ENCODE results near the gene SLAMF1.

SLAMF1 gene

DNA sequence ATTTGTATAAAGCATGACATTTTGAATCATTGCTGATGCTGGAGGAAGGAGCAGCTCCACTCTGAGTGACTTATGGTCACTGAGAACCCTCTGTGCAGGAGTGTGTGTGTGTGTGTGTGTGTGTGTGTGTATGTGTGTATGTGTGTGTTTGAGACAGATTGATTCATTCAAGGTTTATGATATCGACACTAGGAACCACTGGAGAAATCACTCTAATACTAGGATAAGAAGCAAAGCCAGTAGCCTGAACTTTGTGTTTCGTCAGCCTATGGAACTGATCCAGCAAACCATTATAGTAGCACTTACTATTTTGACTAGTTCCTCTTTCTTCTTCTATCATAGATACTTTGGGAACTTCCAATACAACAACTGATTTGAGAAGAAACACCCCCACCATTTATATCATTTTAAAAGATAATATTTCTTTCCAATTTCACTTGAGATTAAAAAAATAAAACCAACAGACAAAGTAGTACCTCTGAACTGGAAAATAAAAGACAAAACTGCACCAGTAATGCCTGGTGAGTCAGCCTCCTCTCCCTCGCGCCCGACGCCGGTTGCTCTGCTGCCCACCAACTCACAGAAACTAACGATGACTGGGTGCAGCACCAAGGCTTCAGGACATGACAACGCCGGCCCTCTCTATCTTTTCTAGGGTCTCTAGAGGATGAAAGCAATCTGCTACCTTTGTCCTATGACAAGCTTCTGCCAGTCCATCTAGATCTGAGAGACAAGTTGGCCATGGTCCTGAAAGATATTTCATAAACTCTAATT is 20.9 kb downstream of the SLAMF1 start:
- H3K27ac ChIP-seq = no peak overlapping the region
- TF ChIP-seq, protein P1, sequence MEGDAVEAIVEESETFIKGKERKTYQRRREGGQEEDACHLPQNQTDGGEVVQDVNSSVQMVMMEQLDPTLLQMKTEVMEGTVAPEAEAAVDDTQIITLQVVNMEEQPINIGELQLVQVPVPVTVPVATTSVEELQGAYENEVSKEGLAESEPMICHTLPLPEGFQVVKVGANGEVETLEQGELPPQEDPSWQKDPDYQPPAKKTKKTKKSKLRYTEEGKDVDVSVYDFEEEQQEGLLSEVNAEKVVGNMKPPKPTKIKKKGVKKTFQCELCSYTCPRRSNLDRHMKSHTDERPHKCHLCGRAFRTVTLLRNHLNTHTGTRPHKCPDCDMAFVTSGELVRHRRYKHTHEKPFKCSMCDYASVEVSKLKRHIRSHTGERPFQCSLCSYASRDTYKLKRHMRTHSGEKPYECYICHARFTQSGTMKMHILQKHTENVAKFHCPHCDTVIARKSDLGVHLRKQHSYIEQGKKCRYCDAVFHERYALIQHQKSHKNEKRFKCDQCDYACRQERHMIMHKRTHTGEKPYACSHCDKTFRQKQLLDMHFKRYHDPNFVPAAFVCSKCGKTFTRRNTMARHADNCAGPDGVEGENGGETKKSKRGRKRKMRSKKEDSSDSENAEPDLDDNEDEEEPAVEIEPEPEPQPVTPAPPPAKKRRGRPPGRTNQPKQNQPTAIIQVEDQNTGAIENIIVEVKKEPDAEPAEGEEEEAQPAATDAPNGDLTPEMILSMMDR (conservative IDR thresholded peaks at IDR 0.05) = no peak
- no peak for TF ChIP-seq ZFX (IDR thresholded peaks at IDR 0.05)

DNA sequence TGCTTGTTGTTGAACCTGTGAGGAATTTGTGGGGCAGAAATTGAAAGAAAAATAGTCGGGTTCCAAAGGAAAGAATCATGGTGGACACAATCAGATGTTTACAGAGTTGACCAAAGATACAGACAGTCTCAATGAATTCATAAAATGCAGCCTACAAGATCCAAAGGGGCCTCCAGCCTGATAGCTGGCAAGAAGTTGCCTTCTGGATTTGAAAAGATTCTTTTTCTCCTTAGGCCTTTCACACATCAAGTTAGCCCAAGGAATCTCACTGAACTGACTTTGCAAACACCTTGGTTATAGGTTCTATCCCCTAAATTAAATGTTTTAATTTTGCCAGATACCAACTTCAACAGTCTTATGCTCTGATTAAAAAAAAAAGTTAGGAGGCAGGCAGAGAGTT is 21.5 kb downstream of the SLAMF1 start:
- TF ChIP-seq ZFX (IDR thresholded peaks at IDR 0.05) = no peak
- TF ChIP-seq, protein P1 (conservative IDR thresholded peaks at IDR 0.05) = no peak
- H3K27ac ChIP-seq = no peak overlapping the region

DNA sequence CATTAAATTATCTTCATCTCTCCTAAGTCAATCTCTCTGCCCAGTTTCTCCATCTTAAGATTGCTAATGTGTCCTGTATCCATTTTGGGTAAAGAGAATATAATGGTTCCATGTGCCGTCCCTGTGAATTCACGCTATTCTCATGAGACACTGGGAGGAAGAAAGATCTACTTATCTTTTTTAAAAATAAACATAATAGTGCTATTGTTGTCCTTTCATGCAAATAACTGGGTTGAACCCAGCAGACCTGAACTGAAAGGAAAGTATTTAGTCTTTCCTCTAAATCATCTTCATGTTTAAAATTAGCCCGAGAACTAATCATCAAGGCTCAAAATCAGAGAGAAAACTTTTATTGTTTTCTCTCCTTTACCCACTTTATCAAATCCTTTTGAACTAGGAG is 22.4 kb downstream of the SLAMF1 start:
- H3K27ac ChIP-seq = no peak overlapping the region

DNA sequence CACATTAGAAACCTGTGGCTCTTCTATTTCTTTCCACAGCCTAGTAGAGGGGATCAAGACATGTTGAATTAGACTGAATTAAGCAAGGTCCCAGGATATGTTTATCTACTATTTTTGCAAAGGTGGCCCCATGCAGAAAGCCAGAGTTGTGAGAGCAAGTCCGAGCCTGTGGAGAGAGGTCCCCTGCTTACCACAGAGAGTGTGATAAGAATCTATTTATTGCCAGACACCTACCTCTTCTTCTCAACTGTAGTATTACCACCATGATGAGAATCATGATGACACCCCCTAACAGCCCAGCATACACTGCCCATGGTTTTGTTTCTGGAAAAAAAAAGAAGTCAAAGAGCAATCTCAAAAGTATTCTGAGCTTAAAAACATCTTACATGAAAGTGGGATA is 23.0 kb downstream of the SLAMF1 start:
- no peak overlapping the region for H3K27ac ChIP-seq
- no peak for TF ChIP-seq ZFX (IDR thresholded peaks at IDR 0.05)
- TF ChIP-seq, protein P1 (conservative IDR thresholded peaks at IDR 0.05) = no peak

More for the DNA sequence above, 22.4 kb downstream of the SLAMF1 start:
- TF ChIP-seq ZFX (IDR thresholded peaks at IDR 0.05) = no peak
- TF ChIP-seq, protein P1 (conservative IDR thresholded peaks at IDR 0.05) = no peak

DNA sequence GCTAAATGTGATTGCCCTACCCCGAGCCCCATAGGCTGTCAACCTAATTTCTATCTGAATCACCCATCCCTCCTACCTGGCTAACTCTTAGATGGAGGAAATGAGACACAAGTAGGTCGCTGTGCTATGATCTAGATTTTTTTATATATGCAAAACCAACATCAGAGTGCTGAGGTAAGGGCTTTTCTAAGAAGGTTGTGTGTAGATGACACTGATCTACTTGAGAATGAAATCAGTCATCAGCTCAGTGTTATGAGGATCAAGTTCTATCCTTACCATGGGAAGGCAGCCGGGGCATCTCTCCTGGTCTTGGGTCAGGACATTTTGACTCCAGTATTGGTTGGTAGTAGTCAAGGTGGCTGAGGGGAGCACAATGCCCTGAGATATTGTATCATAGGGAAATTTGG is 23.6 kb downstream of the SLAMF1 start:
- TF ChIP-seq ZFX (IDR thresholded peaks at IDR 0.05) = no peak
- TF ChIP-seq, protein P1 (conservative IDR thresholded peaks at IDR 0.05) = no peak
- H3K27ac ChIP-seq = no peak overlapping the region

DNA sequence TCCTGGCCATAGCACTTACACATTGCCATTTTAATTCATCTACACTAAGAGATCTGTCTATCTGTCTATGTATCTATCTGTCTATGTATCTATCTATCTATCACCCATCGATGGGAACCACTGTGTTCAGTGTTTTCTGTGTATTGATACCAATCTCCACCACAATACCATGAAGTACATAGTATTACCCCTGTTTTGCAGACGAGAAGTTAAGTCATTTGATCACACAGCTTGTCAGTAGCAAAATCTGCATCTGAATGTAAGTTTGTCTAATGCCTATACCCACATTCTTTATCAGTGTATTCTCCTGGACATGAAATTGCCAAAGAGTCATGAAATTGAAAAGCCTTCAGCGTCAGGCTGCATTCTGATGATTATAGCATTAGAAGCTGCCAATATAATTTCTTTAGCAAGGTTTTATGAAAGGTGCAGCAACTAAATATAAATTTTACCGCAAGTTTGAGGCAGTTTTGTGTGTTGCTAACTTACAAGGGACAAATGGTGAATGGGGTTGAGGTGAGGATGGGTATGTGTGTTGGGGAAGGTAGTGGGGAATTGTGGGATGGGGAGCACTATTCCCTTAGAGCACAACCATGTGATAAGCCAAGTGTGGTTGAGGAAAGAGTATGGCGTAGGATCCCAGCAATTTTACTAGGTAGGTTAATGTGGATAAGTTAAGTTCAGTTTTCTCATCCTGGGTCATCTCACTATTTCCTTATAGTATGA is 24.2 kb downstream of the SLAMF1 start:
- H3K27ac ChIP-seq = no peak overlapping the region
- TF ChIP-seq, protein P1 (conservative IDR thresholded peaks at IDR 0.05) = no peak
- TF ChIP-seq ZFX (IDR thresholded peaks at IDR 0.05) = no peak

Measured in C4-2B (cell line).